Duodenal mucosa (tissue), 2 donors: ENCODE results near the gene JPH4.

Experiments used
- H3K27ac ChIP-seq: one replicate; pipeline ENCODE4 v1.7.0; 2013; ENCODE audit warnings: low read depth, low read length
- H3K27me3 ChIP-seq, 2 donors: one replicate each; pipeline ENCODE4 v1.7.0; 2013; ENCODE audit warnings: low read length in 2 of 2, control low read depth in 1 of 2; ENCODE audit not compliant: insufficient read depth in 2 of 2, control insufficient read depth in 1 of 2
- H3K36me3 ChIP-seq, 2 donors: one replicate each; pipeline ENCODE4 v1.7.0; 2013; ENCODE audit warnings: low read length in 2 of 2, control low read depth in 1 of 2; ENCODE audit not compliant: insufficient read depth in 2 of 2, control insufficient read depth in 1 of 2
- H3K4me1 ChIP-seq, 2 donors: one replicate each; pipeline ENCODE4 v1.7.0; 2013; ENCODE audit warnings: low read length in 2 of 2, control low read depth in 1 of 2; ENCODE audit not compliant: insufficient read depth in 2 of 2, control insufficient read depth in 1 of 2
- H3K4me3 ChIP-seq, 2 donors: one replicate each; pipeline ENCODE4 v1.7.0; 2013; ENCODE audit warnings: low read length in 2 of 2, low read depth in 1 of 2
- H3K9ac ChIP-seq, 2 donors: one replicate each; pipeline ENCODE4 v1.7.0; 2013; ENCODE audit warnings: low read length in 2 of 2, low read depth in 1 of 2
- H3K9me3 ChIP-seq, 2 donors: one replicate each; pipeline ENCODE4 v1.7.0; 2013; ENCODE audit warnings: low read length in 2 of 2, control low read depth in 1 of 2; ENCODE audit not compliant: control insufficient read depth in 1 of 2

The JPH4 gene

GRCh38 chr14:23580948-23581281 lies 2.3 kb upstream of the JPH4 start:
- Histone ChIP-seq H3K9me3 (no peaks in the 10 kb centered on the region), H3K4me1 (peaks cover 6 to 10% of the 10 kb centered on the region in 2 donors), H3K27me3 (peaks cover 22 to 24% of the 10 kb centered on the region in 2 donors), H3K9ac (no peak overlapping the region), H3K36me3 (no peaks in the 10 kb centered on the region), H3K27ac (no peak overlapping the region), H3K4me3 (no peak overlapping the region)

GRCh38 chr14:23580152-23580926 lies 1.7 kb upstream of the JPH4 start:
- H3K27me3 ChIP-seq: peaks cover 27 to 29% of the 10 kb centered on the region in 2 donors
- no peaks in the 10 kb centered on the region for H3K36me3 ChIP-seq
- no peak overlapping the region for H3K9ac ChIP-seq
- no peaks in the 10 kb centered on the region for H3K9me3 ChIP-seq
- H3K27ac ChIP-seq: no peak overlapping the region
- no peak overlapping the region for H3K4me3 ChIP-seq
- H3K4me1 ChIP-seq: peaks cover 6 to 10% of the 10 kb centered on the region in 2 donors

GRCh38 chr14:23579739-23580138 lies 1.1 kb upstream of the JPH4 start:
- Histone ChIP-seq H3K36me3 (no peaks in the 10 kb centered on the region), H3K27me3 (peaks cover 30 to 34% of the 10 kb centered on the region in 2 donors), H3K27ac (no peak overlapping the region), H3K4me1 (peaks cover 6 to 10% of the 10 kb centered on the region in 2 donors), H3K9me3 (no peaks in the 10 kb centered on the region), H3K4me3 (no peak overlapping the region), H3K9ac (no peak overlapping the region)

- Histone ChIP-seq H3K9ac (no peak overlapping the region), H3K4me1 (peaks cover 6 to 10% of the 10 kb centered on the region in 2 donors), H3K36me3 (no peaks in the 10 kb centered on the region), H3K27me3 (peaks cover 30 to 34% of the 10 kb centered on the region in 2 donors), H3K27ac (no peak overlapping the region), H3K4me3 (no peak overlapping the region), H3K9me3 (no peaks in the 10 kb centered on the region)
Measured at GRCh38 chr14:23579311-23579630, 681 bp upstream of the JPH4 start.

GRCh38 chr14:23577710-23578392 lies 739 bp downstream of the JPH4 start:
- H3K9ac ChIP-seq: no peak overlapping the region
- no peaks in the 10 kb centered on the region for H3K36me3 ChIP-seq
- H3K4me3 ChIP-seq: no peak overlapping the region
- peaks cover 34% of the 10 kb centered on the region in 2 donors for H3K27me3 ChIP-seq
- peaks cover 6 to 10% of the 10 kb centered on the region in 2 donors for H3K4me1 ChIP-seq
- no peak overlapping the region for H3K27ac ChIP-seq
- H3K9me3 ChIP-seq: no peaks in the 10 kb centered on the region

- no peaks in the 10 kb centered on the region for H3K36me3 ChIP-seq
- no peak overlapping the region for H3K27ac ChIP-seq
- no peak overlapping the region for H3K9ac ChIP-seq
- no peaks in the 10 kb centered on the region for H3K9me3 ChIP-seq
- peak overlapping the region in 1 of 2 donors; percentile 40 for H3K4me3 ChIP-seq
- H3K4me1 ChIP-seq: peaks cover 6 to 10% of the 10 kb centered on the region in 2 donors
- peaks cover 34% of the 10 kb centered on the region in 2 donors for H3K27me3 ChIP-seq
Measured at GRCh38 chr14:23577004-23577681, 1.4 kb downstream of the JPH4 start.

GRCh38 chr14:23573384-23574015 lies 5.1 kb downstream of the JPH4 start:
- no peak overlapping the region for H3K27ac ChIP-seq
- H3K4me1 ChIP-seq: peaks cover 9 to 11% of the 10 kb centered on the region in 2 donors
- H3K9me3 ChIP-seq: no peaks in the 10 kb centered on the region
- H3K9ac ChIP-seq: no peak overlapping the region
- no peaks in the 10 kb centered on the region for H3K36me3 ChIP-seq
- H3K4me3 ChIP-seq: no peak overlapping the region
- H3K27me3 ChIP-seq: peaks cover 31% of the 10 kb centered on the region in 2 donors

- no peak overlapping the region for H3K27ac ChIP-seq
- H3K36me3 ChIP-seq: no peaks in the 10 kb centered on the region
- no peak overlapping the region for H3K4me3 ChIP-seq
- H3K9me3 ChIP-seq: no peaks in the 10 kb centered on the region
- no peak overlapping the region for H3K9ac ChIP-seq
- peaks cover 24 to 30% of the 10 kb centered on the region in 2 donors for H3K27me3 ChIP-seq
- H3K4me1 ChIP-seq: peaks cover 16% of the 10 kb centered on the region in 2 donors
Measured at GRCh38 chr14:23572836-23573235, 5.8 kb downstream of the JPH4 start.

GRCh38 chr14:23572524-23572828 lies 6.1 kb downstream of the JPH4 start:
- Histone ChIP-seq H3K9ac (no peak overlapping the region), H3K4me1 (peaks cover 16 to 18% of the 10 kb centered on the region in 2 donors), H3K4me3 (no peak overlapping the region), H3K27ac (no peak overlapping the region), H3K36me3 (no peaks in the 10 kb centered on the region), H3K9me3 (no peaks in the 10 kb centered on the region), H3K27me3 (peaks cover 21 to 27% of the 10 kb centered on the region in 2 donors)
